ENCODE results near the gene SMAGP. TPM values are rescaled to one million over a fixed set of nuclear protein-coding genes. Genes with fewer than 3 reads are reported as not detected.
"Not testable (repeated sequence)": the region's sequence is repeated elsewhere in the genome, so short reads cannot be mapped to it uniquely, and the experiment has no call there.

Gene SMAGP, protein sequence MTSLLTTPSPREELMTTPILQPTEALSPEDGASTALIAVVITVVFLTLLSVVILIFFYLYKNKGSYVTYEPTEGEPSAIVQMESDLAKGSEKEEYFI
- polyA plus RNA-seq (ENCODE audit: insufficient read length in 3 of 3), result 10 to 100 TPM; 19.2 to 21.5 (median 20.0) TPM
- long read RNA-seq, donor 1, transcript SMAGP-205 (3 exons, 1,518 nt), result major isoform, 6 of 8 reads
- long read RNA-seq, donor 1, partial matches to known transcripts, result 0 of 8 reads
- long read RNA-seq, donor 1, other reads (novel, unspliced or antisense), result 0 of 8 reads
- long read RNA-seq, donor 2, partial matches to known transcripts, result 0 of 2 reads
- long read RNA-seq, donor 2, other reads (novel, unspliced or antisense), result 0 of 2 reads
- long read RNA-seq, donor 3, transcript SMAGP-203 (4 exons, 2,350 nt), result major isoform, 5 of 6 reads
- long read RNA-seq, donor 3, partial matches to known transcripts, result 0 of 6 reads
- long read RNA-seq, donor 3, other reads (novel, unspliced or antisense), result 0 of 6 reads
- long read RNA-seq, donor 4, partial matches to known transcripts, result 0 of 9 reads
- long read RNA-seq, donor 4, other reads (novel, unspliced or antisense), result 0 of 9 reads
- long read RNA-seq, donor 5, result 0 reads
- long read RNA-seq, donor 6, partial matches to known transcripts, result 0 of 9 reads
- long read RNA-seq, donor 6, other reads (novel, unspliced or antisense), result 0 of 9 reads
- long read RNA-seq, donor 7, transcript SMAGP-203 (4 exons, 2,350 nt), result major isoform, 6 of 11 reads
- long read RNA-seq, donor 7, partial matches to known transcripts, result 0 of 11 reads
- long read RNA-seq, donor 7, other reads (novel, unspliced or antisense), result 0 of 11 reads
- long read RNA-seq, donor 8, transcript SMAGP-205 (3 exons, 1,518 nt), result minor isoform, 5 of 17 reads
- long read RNA-seq, donor 8, transcript SMAGP-203 (4 exons, 2,350 nt), result major isoform, 8 of 17 reads
- long read RNA-seq, donor 8, partial matches to known transcripts, result 0 of 17 reads
- long read RNA-seq, donor 8, other reads (novel, unspliced or antisense), result 0 of 17 reads
- long read RNA-seq, donor 9, transcript SMAGP-205 (3 exons, 1,518 nt), result major isoform, 7 of 14 reads
- long read RNA-seq, donor 9, partial matches to known transcripts, result 0 of 14 reads
- long read RNA-seq, donor 9, other reads (novel, unspliced or antisense), result 0 of 14 reads
- long read RNA-seq, donor 10, partial matches to known transcripts, result 0 of 5 reads
- long read RNA-seq, donor 10, other reads (novel, unspliced or antisense), result 0 of 5 reads
- long read RNA-seq, donor 11, partial matches to known transcripts, result 0 of 4 reads
- long read RNA-seq, donor 11, other reads (novel, unspliced or antisense), result 0 of 4 reads
- long read RNA-seq, donor 12, partial matches to known transcripts, result 0 of 6 reads
- long read RNA-seq, donor 12, other reads (novel, unspliced or antisense), result 0 of 6 reads
- long read RNA-seq, donor 13, result 0 reads
- long read RNA-seq, donor 14, transcript SMAGP-203 (4 exons, 2,350 nt), result major isoform, 5 of 9 reads
- long read RNA-seq, donor 14, partial matches to known transcripts, result 0 of 9 reads
- long read RNA-seq, donor 14, other reads (novel, unspliced or antisense), result 0 of 9 reads
- long read RNA-seq, donor 15, partial matches to known transcripts, result 0 of 7 reads
- long read RNA-seq, donor 15, other reads (novel, unspliced or antisense), result 0 of 7 reads
- long read RNA-seq, donor 16, transcript SMAGP-205 (3 exons, 1,518 nt), result minor isoform, 9 of 21 reads
- long read RNA-seq, donor 16, transcript SMAGP-203 (4 exons, 2,350 nt), result major isoform, 10 of 21 reads
- long read RNA-seq, donor 16, partial matches to known transcripts, result 0 of 21 reads
- long read RNA-seq, donor 16, other reads (novel, unspliced or antisense), result 0 of 21 reads

- peak in 5 of 11 donors; percentile 42 to 67 (median 55) for DNase-seq (ENCODE audit: extremely low read depth in 1 of 11, low read depth in 9 of 11, low spot score in 4 of 11)
Measured at GRCh38 chr12:51270067-51270950, at the start of gene SMAGP. SMAGP (minus strand) TSS chr12:51270415; CDS start chr12:51269278, 1,137 bp downstream.

- DNase-seq (ENCODE audit: extremely low read depth in 1 of 11, low read depth in 9 of 11, low spot score in 4 of 11), result no peak
Measured at GRCh38 chr12:51318846-51319599, 48.8 kb upstream of the SMAGP start.

DNA sequence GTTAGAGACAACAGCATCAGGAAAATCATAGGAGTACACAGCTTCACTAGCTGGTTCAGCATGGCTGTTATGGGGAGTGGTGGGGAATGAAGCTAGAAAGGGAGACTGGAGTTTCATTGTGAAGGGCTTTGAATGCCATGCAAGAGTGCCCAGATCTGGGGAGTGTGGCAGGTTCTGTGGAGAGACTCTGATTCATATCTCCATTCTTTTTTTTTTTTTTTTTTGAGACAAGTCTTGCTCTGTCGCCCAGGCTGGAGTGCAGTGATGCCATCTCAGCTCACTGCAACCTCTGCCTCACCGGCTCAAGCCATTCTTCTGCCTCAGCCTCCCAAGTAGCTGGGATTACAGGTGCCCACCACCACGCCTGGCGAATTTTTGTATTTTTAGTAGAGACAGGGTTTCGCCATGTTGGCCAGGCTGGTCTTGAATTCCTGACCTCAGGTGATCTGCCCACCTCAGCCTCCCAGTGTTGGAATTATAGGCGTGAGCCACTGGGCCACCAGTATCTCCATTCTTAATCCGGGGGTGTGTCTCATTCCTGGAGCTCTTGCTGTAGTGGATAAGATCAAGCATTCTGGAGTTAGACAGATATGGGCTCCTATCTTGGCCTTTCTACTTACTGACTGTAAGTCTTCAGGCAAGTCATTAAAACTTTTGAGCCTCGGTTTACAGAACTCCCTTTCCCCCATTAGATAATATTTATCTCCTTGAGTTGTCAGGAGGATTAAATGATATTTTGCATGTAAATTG is 48.0 kb upstream of the SMAGP start:
- not testable (repeated sequence) for DNase-seq (ENCODE audit: extremely low read depth in 1 of 11, low read depth in 9 of 11, low spot score in 4 of 11)

DNA sequence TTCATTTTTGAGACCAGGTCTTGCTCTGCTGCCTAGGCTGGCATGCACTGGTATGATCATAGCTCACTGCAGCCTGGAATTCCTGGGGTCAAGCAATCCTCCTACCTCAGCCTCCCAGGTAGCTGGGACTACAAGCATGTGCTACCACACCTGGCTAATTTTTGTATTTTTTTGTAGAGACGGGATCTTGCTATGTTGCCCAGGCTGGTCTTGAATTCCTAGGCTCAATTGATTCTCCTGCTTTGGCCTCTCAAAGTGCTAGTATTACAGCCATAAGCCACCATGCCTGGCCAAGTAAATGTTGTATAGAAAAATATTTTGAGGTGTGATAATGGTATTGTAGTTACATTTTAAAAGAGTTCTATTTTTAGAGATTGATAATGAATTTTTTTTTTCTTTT is 41.2 kb upstream of the SMAGP start:
- DNase-seq (ENCODE audit: extremely low read depth in 1 of 11, low read depth in 9 of 11, low spot score in 4 of 11), result no peak

DNA sequence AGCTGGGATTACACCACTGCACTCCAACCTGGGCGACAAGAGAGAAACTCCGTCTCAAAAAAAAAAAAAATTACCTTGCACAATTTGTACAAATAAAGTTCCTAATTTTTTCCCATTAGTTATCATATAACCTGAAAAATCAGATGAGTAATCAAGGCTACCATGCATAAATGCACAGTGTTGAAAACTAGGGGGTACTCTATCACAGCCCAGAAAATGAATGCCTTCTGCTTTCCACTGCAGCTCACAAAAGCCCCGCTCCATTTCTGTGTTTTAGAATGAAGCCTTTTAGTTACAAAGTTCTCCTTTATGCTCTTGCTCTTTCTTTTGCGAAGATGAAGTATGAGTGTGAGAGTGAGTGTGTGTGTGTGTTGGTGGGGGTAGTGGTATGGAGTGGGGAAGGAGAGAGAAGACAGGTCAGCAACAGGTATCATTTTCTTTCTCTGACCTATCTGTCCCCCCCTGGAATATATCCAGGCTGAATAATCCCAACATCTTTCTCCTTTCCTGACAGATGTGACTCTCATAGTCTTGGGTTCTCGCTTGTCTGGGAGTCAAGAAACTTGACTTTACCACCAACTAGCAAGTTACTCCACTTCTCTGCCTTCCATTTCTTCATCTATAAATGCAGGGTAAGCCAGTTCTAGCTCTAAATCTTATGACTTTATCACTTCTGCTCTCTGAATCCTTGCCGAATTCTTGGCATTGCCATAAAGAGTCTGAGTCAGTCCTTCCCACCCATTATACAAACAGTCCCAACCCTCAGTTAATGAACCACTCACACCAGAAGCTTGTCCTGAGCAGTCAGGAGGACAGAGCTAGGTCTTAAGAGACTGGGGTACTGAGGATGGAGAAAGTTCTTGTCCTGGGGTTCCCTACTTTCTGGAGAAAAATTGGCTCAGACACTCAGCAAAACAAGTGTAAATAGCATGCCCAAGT is 37.7 kb upstream of the SMAGP start:
- DNase-seq (ENCODE audit: extremely low read depth in 1 of 11, low read depth in 9 of 11, low spot score in 4 of 11), result no peak

GRCh38 chr12:51306507-51306906 is 36.3 kb upstream of the SMAGP start:
- DNase-seq (ENCODE audit: extremely low read depth in 1 of 11, low read depth in 9 of 11, low spot score in 4 of 11), result no peak

DNA sequence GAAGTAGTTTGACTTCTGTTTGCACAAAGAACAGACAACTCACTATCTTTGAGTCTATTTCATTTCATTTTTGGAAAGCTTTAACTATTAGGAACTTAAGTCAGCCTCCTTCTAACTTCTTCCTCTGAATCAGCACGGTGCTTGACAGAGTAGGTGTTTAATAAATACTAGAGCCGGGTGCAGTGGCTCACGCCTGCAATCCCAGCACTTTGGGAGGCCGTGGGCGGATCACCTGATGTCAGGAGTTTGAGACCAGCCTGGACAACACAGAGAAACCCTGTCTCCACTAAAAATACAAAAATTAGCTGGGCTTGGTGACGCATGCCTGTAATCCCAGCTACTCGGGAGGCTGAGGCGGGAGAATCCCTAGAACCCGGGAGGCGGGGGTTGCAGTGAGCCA is 30.6 kb upstream of the SMAGP start:
- DNase-seq (ENCODE audit: extremely low read depth in 1 of 11, low read depth in 9 of 11, low spot score in 4 of 11), result not testable (repeated sequence)

GRCh38 chr12:51295651-51296050 is 25.4 kb upstream of the SMAGP start:
- no peak for DNase-seq (ENCODE audit: extremely low read depth in 1 of 11, low read depth in 9 of 11, low spot score in 4 of 11)

- not testable (repeated sequence) for DNase-seq (ENCODE audit: extremely low read depth in 1 of 11, low read depth in 9 of 11, low spot score in 4 of 11)
Measured at GRCh38 chr12:51294097-51294496, 23.9 kb upstream of the SMAGP start.

DNA sequence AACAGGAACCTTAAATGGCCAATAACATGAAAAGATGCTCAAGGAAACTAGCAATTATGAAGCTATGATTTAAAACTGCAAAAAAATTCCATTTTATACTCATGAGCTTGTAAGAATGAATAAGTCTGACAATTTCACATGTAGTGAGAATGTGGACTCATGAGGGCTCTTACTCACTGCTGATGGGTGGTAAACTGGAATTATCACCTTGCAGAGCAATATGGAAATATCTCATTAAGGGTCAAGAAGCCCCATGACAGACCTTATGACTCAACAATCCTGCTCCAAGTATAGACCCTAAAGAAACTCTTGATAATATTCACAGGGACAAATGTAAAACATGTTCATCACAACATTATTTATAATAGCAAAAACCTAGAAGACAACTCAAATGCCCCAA is 23.5 kb upstream of the SMAGP start:
- DNase-seq (ENCODE audit: extremely low read depth in 1 of 11, low read depth in 9 of 11, low spot score in 4 of 11), result no peak

DNA sequence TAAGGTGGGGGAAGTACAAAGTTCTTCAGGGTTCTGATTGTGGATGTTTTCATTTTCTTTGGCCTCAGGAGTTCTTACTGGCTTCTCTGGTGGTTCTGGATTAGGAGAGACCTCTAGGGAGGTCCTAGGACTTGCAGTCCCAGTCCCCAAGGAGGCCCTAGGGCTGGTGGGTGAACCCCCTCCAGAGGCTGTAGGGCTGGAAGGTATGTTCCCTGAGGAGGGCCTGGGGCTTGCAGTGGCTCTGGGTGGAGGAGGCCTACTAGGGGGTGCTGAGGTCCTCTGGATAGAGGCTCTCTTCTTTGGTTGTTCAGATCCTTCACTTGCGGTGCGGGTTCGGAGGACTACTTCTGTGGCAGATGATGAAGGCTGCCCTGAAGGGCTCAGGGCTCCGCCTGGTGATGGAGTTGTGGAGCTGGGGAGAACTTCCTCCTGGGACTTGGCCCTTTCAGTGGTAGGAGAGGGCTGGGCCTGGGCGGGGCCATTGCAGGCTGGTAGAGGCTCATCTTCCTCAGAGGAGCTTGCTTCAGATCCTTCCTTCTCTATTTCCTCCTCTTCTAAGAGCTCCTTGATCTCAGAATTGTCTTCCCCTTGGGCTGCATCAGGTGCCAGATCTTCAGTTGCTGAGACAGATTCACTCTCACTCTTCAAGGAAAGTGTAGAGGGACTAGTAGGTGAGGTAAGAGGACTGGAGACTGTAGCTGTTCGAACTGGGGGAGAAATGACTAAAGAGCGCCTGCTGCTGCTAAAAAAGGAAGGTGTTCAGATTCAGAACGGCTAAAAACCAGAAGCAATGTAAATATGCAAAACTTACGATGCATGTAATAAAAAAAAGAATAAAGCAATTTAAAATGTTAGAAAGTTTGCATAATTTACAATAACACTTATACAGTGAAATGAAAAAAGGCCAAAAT is 21.6 kb upstream of the SMAGP start:
- not testable (repeated sequence) for DNase-seq (ENCODE audit: extremely low read depth in 1 of 11, low read depth in 9 of 11, low spot score in 4 of 11)

DNA sequence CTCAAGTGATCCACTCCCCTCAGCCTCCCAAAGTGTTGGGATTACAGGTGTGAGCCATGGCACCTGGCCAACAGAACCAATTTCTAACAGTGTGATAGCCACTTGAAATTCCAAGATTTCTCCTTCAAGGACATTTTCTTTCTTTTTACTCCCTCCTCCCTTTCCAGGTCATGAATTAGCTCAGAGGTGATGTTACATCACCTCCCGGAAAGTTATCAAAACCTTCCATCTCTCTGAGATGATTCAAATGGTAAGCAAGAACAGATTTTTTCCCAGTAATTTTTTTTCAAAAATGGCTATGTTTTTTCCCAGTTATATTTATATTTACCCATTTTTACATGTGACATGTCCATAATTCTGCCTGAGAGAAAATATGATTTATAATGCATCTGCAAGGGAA is 15.6 kb upstream of the SMAGP start:
- DNase-seq (ENCODE audit: extremely low read depth in 1 of 11, low read depth in 9 of 11, low spot score in 4 of 11), result no peak

GRCh38 chr12:51281202-51281924 is 11.1 kb upstream of the SMAGP start:
- DNase-seq (ENCODE audit: extremely low read depth in 1 of 11, low read depth in 9 of 11, low spot score in 4 of 11), result no peak
